GM23338 (cell line): ENCODE measurements around the gene HERC5.

Experiments
- CREB1 ChIP-seq: fragments of 250-450 bp; sonication (Bioruptor Pico); IDR thresholded peaks from 2 replicates; pipeline ENCODE4 v1.5.0; 2020; ENCODE audit warnings: low read depth, mild to moderate bottlenecking, moderate library complexity
- CTCF ChIP-seq, 2 experiments: fragments of 200-600 bp in 1 of 2; sonication (generic) in 1 of 2; conservative IDR thresholded peaks; 2 replicates each; pipeline versions ENCODE4 v1.5.1 to v1.6.1; 2016 to 2017; ENCODE audit warnings: antibody characterized with exemption in 2 of 2, low read depth in 2 of 2, mild to moderate bottlenecking in 2 of 2, moderate library complexity in 1 of 2
- ETS1 ChIP-seq: IDR thresholded peaks from 2 replicates; pipeline ENCODE4 v1.6.1; 2016; ENCODE audit warnings: antibody characterized with exemption
- EZH2 ChIP-seq: fragments of 200-600 bp; sonication (generic); IDR thresholded peaks from one replicate; pipeline ENCODE4 v1.8.0; 2017; ENCODE audit warnings: antibody characterized with exemption, mild to moderate bottlenecking, low read depth; ENCODE audit not compliant: unreplicated experiment
- EZH2phosphoT487 ChIP-seq: fragments of 200-600 bp; sonication (generic); IDR thresholded peaks from one replicate; pipeline ENCODE4 v1.8.1; 2018; ENCODE audit warnings: antibody characterized with exemption; ENCODE audit not compliant: unreplicated experiment
- JUNB ChIP-seq: IDR thresholded peaks from one replicate; pipeline ENCODE4 v1.6.1; 2016; ENCODE audit warnings: antibody characterized with exemption; ENCODE audit not compliant: unreplicated experiment
- NANOG ChIP-seq: IDR thresholded peaks from 2 replicates; pipeline ENCODE4 v1.6.1; 2016; ENCODE audit warnings: antibody characterized with exemption, borderline replicate concordance
- POLR2AphosphoS5 ChIP-seq: IDR thresholded peaks from 2 replicates; pipeline ENCODE4 v1.6.1; 2016; ENCODE audit warnings: antibody characterized with exemption, low read depth
- REST ChIP-seq: IDR thresholded peaks from one replicate; pipeline ENCODE4 v1.6.1; 2018; ENCODE audit warnings: antibody characterized with exemption; ENCODE audit not compliant: unreplicated experiment
- ZNF331 ChIP-seq: fragments of 250-450 bp; sonication (Bioruptor Pico); IDR thresholded peaks from 2 replicates; pipeline ENCODE4 v1.5.0; 2020; ENCODE audit warnings: low read depth, mild to moderate bottlenecking, moderate library complexity

- no peak for TF ChIP-seq CTCF (conservative IDR thresholded peaks at IDR 0.05; ENCODE audit: low read depth in 2 of 2)
- no peak for TF ChIP-seq NANOG
- TF ChIP-seq EZH2 = no peak
- no peak for TF ChIP-seq EZH2phosphoT487
- TF ChIP-seq CREB1 (CRISPR knock-in tag) = no peak
- no peak for TF ChIP-seq POLR2AphosphoS5
- TF ChIP-seq REST = no peak
- no peak for TF ChIP-seq ETS1
- TF ChIP-seq ZNF331 (CRISPR knock-in tag) = no peak
- no peak for TF ChIP-seq JUNB
These were observed 10.5 kb downstream of the HERC5 start for GRCh38 chr4:88467392-88467791.
